Astrocyte (in vitro differentiated cells and primary cell): Measurements from ENCODE around the gene LY86.

Experiments
- CTCF ChIP-seq: IDR thresholded peaks from 2 replicates; pipeline ENCODE4 v1.5.1; 2011; ENCODE audit warnings: low read depth, mild to moderate bottlenecking, inconsistent platforms, low read length, moderate library complexity; ENCODE audit not compliant: insufficient read depth
- EZH2 ChIP-seq: IDR thresholded peaks from 2 replicates; pipeline ENCODE4 v1.6.1; 2012; ENCODE audit warnings: mild to moderate bottlenecking, low read length, inconsistent platforms; ENCODE audit not compliant: insufficient read depth

GRCh38 chr6:6640926-6641325 lies 52.4 kb downstream of the LY86 start:
- no peak for TF ChIP-seq CTCF
- no peak for TF ChIP-seq EZH2
